Thyroid gland (tissue), 4 donors: ENCODE results near the gene CD2AP. TPM values are rescaled to one million over a fixed set of nuclear protein-coding genes. Genes with fewer than 3 reads are reported as not detected.

Experiments used
- DNase-seq, 2 donors: peaks; one replicate each; pipeline ENCODE4 v3.0.0-alpha.2; 2019
- H3K27ac ChIP-seq, 3 donors: fragments of 200-600 bp; sonication (generic); 1 replicate in 2 of 3; 2 replicates in 1 of 3; pipeline ENCODE4 v1.5.1; 2016 to 2019; ENCODE audit warnings: mild to moderate bottlenecking in 1 of 3, moderate library complexity in 1 of 3
- H3K27me3 ChIP-seq: fragments of 200-600 bp; sonication (generic); one replicate; pipeline ENCODE4 v1.5.1; 2019
- H3K36me3 ChIP-seq, 2 donors: fragments of 200-600 bp; sonication (generic); one replicate each; pipeline ENCODE4 v1.5.1; 2016 to 2019
- H3K4me1 ChIP-seq, 2 donors: fragments of 200-600 bp; sonication (generic); one replicate each; pipeline ENCODE4 v1.5.1; 2017 to 2019
- H3K4me3 ChIP-seq, 3 donors: fragments of 200-600 bp; sonication (generic); replicated peaks in 1 of 3; 1 replicate in 2 of 3; 2 replicates in 1 of 3; pipeline ENCODE4 v1.5.1; 2016; ENCODE audit warnings: mild to moderate bottlenecking in 1 of 3
- H3K9me3 ChIP-seq: fragments of 200-600 bp; sonication (generic); one replicate; pipeline ENCODE4 v1.5.1; 2017
- CTCF ChIP-seq, 6 experiments: fragments of 200-600 bp in 3 of 6; fragments of 450-650 bp in 3 of 6; sonication (generic) in 3 of 6; IDR thresholded peaks; one replicate each; pipeline ENCODE4 v1.5.1; 2016 to 2019; ENCODE audit warnings: antibody characterized with exemption in 6 of 6, mild to moderate bottlenecking in 2 of 6, inconsistent platforms in 1 of 6, moderate library complexity in 1 of 6
- POLR2A ChIP-seq, 2 donors: fragments of 450-650 bp; IDR thresholded peaks; one replicate each; pipeline ENCODE4 v1.6.1; 2017; ENCODE audit warnings: antibody characterized with exemption in 2 of 2, mild to moderate bottlenecking in 2 of 2, moderate library complexity in 1 of 2
- WGBS, 2 donors: methylation state at CpG; one replicate each; pipeline ENCODE4 v1.1.5; 2017; 5-methylcytosine and 5-hydroxymethylcytosine counted together
- intact Hi-C: fragments of 100-400 bp; cut with DNase I; formaldehyde crosslinking; loops from one replicate; pipeline ENCODE4 v1.15.1; 2023
- total RNA-seq, 4 donors: library from RNA; depleted of rRNA; stranded (reverse); fragments of >200 nt; gene quantifications; one replicate each; pipeline ENCODE4 v1.2.3, GENCODE V29; 2016

Gene CD2AP
- total RNA-seq, 4 donors from 2014 or later: 27.9 to 48.2 (median 33.0) TPM

GRCh38 chr6:47598367-47598766 lies 120.8 kb downstream of the CD2AP start:
- WGBS, 2 donors: 87 to 98% methylated on average over 4 of the region's 4 CpGs

DNA sequence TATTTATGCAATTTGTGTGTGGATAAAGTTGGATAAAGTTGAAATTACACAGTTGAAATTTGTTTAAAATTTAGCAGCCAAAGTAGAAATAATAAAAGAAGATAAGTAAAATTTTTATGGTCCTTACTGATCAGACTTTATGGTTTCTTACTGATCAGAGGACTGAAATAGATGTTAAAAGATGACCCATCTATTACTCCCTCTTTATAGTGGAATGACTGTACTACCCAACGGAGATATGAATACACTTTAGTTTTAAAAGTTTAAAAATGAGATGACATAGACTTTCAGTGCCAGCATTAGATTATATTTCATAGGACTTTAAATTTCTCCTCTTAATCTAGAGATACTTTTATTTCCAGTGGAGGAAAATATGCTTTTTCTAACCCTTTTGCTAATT lies 121.9 kb downstream of the CD2AP start:
- TF ChIP-seq POLR2A (IDR thresholded peaks at IDR 0.05): no peak
- 90 to 92% methylated on average over 1 of the region's 1 CpG for WGBS, 2 donors
- intact Hi-C loops: no loop called here
- no peaks in the 10 kb centered on the region for H3K9me3 ChIP-seq
- H3K27me3 ChIP-seq: no peaks in the 10 kb centered on the region
- H3K4me1 ChIP-seq: no peaks in the 10 kb centered on the region
- no peak overlapping the region for H3K27ac ChIP-seq
- no peak overlapping the region for H3K4me3 ChIP-seq
- no peak for DNase-seq
- H3K36me3 ChIP-seq: peaks cover 12 to 27% of the 10 kb centered on the region in 2 donors

More at GRCh38 chr6:47598367-47598766, 120.8 kb downstream of the CD2AP start:
- intact Hi-C loops: no loop called here
- Histone ChIP-seq H3K4me1 (no peaks in the 10 kb centered on the region), H3K4me3 (no peak overlapping the region), H3K27me3 (no peaks in the 10 kb centered on the region), H3K9me3 (no peaks in the 10 kb centered on the region), H3K36me3 (peaks cover 12 to 27% of the 10 kb centered on the region in 2 donors), H3K27ac (no peak overlapping the region)
- no peak for DNase-seq
- TF ChIP-seq POLR2A (IDR thresholded peaks at IDR 0.05) (no peak), CTCF (IDR thresholded peaks at IDR 0.05) (no peak)

DNA sequence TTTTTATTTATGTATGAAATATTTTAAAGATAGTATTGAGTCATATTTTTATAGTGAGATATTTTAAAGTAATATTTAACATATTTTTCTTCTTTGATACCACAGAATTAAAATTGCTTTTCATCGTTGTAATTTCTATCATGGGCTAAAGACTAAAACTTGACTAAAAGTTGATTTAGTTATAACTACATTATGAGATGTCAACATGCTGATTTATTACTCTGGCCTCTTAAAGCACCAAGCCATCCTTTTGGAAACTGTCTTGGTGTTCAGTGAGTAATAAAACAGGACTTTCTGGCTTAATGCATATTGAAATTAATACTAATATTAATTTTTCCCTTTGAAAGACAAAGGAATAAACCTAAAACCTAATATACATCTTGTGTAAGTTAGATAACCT lies 125.6 kb downstream of the CD2AP start:
- intact Hi-C loops: no loop called here
- no peak for DNase-seq
- no peak overlapping the region for H3K27ac ChIP-seq
- H3K27me3 ChIP-seq: no peaks in the 10 kb centered on the region
- peaks cover 0 to 4% of the 10 kb centered on the region in 2 donors for H3K36me3 ChIP-seq
- WGBS, 2 donors: 95% methylated on average over 1 of the region's 1 CpG
- no peak overlapping the region for H3K4me3 ChIP-seq
- TF ChIP-seq CTCF (IDR thresholded peaks at IDR 0.05): no peak
- TF ChIP-seq POLR2A (IDR thresholded peaks at IDR 0.05): no peak
- H3K4me1 ChIP-seq: no peaks in the 10 kb centered on the region
- H3K9me3 ChIP-seq: no peaks in the 10 kb centered on the region

- no peaks in the 10 kb centered on the region for H3K27me3 ChIP-seq
- 65 to 83% methylated on average over 4 of the region's 4 CpGs for WGBS, 2 donors
- DNase-seq: no peak
- no peak overlapping the region for H3K27ac ChIP-seq
- no peaks in the 10 kb centered on the region for H3K4me1 ChIP-seq
- H3K4me3 ChIP-seq: no peak overlapping the region
- no peaks in the 10 kb centered on the region for H3K9me3 ChIP-seq
- TF ChIP-seq CTCF (IDR thresholded peaks at IDR 0.05) (no peak), POLR2A (IDR thresholded peaks at IDR 0.05) (no peak)
- intact Hi-C loops: no loop called here
- peaks cover under 1 to 5% of the 10 kb centered on the region in 2 donors for H3K36me3 ChIP-seq
Observed at GRCh38 chr6:47603995-47604394, 126.4 kb downstream of the CD2AP start.

- H3K4me3 ChIP-seq: no peak overlapping the region
- no peaks in the 10 kb centered on the region for H3K27me3 ChIP-seq
- H3K4me1 ChIP-seq: no peaks in the 10 kb centered on the region
- H3K9me3 ChIP-seq: no peaks in the 10 kb centered on the region
- TF ChIP-seq POLR2A (IDR thresholded peaks at IDR 0.05) (no peak), CTCF (IDR thresholded peaks at IDR 0.05) (no peak)
- intact Hi-C loops: no loop called here
- DNase-seq: no peak
- peaks cover 0 to 5% of the 10 kb centered on the region in 2 donors for H3K36me3 ChIP-seq
- 92 to 99% methylated on average over 12 of the region's 12 CpGs for WGBS, 2 donors
- no peak overlapping the region for H3K27ac ChIP-seq
Observed at GRCh38 chr6:47621838-47622449, 144.4 kb downstream of the CD2AP start.
